Epithelial cell of esophagus (primary cell): ENCODE results near the gene LBP.

Source experiments
- DNase-seq: peaks from one replicate; pipeline ENCODE4 v3.0.0; 2010; ENCODE audit warnings: low read depth
- H3K4me3 ChIP-seq: 2 replicates; pipeline ENCODE4 v1.5.1; 2011; ENCODE audit warnings: mild to moderate bottlenecking, low read length, control low read depth
- TF ChIP-seq, protein P1 (sequence below): IDR thresholded peaks from 2 replicates; pipeline ENCODE4 v1.5.1; 2011; ENCODE audit warnings: low read depth, mild to moderate bottlenecking, low read length, control low read depth, inconsistent platforms; ENCODE audit not compliant: insufficient read depth; ENCODE audit errors: missing control alignments

The LBP gene

DNA sequence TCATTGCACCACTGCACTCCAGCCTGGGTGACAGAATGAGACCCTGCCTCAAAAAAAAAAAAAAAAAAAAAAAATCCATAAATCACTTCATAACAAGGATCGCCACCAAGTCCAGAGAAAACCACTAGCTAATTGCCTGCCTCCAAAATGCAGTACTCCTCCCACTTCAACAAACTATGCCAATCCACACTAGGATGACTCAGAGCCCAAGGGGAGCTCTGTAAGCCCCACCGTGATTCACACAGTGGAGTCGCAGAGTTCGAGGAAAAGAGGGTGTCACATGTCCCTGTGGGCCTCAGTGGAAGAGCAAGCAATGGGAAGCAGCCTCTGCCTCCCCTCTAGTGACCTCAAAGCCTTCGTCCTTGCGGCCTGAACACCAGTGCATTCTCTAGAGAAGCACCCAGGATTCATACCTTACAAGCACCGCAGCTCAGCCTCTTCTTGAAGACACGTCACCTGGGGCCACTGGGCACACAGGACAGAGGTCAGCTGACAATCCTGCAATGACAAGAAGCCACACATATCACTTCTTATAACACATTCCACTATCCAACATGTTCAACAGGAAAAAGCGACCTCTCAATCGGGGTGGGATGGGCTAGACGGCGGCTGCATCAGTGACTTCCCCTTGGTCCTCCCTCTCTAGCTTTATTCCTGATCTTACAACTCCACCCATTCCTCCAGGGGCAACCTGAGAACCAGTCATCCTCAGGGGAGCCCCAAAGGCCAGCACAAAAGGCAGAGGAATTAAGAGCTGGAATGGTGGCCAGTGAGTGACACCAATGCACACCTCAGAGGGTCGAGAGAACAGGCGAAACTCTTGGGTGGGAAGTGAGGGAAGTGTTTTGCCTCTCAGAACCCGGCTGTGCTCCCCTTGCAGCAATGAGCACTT lies 80.0 kb downstream of the LBP start:
- DNase-seq: peak; percentile 80
- H3K4me3 ChIP-seq: no peak overlapping the region
- TF ChIP-seq, protein P1, sequence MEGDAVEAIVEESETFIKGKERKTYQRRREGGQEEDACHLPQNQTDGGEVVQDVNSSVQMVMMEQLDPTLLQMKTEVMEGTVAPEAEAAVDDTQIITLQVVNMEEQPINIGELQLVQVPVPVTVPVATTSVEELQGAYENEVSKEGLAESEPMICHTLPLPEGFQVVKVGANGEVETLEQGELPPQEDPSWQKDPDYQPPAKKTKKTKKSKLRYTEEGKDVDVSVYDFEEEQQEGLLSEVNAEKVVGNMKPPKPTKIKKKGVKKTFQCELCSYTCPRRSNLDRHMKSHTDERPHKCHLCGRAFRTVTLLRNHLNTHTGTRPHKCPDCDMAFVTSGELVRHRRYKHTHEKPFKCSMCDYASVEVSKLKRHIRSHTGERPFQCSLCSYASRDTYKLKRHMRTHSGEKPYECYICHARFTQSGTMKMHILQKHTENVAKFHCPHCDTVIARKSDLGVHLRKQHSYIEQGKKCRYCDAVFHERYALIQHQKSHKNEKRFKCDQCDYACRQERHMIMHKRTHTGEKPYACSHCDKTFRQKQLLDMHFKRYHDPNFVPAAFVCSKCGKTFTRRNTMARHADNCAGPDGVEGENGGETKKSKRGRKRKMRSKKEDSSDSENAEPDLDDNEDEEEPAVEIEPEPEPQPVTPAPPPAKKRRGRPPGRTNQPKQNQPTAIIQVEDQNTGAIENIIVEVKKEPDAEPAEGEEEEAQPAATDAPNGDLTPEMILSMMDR: no peak
